HL-60 (cell line): ENCODE results near the gene SP100.

ENCODE experiments used
- CTCF ChIP-seq: IDR thresholded peaks from one replicate; pipeline ENCODE4 v1.5.1; 2011; ENCODE audit warnings: low read length, control low read depth, inconsistent platforms; ENCODE audit not compliant: insufficient read depth
- GABPA ChIP-seq: IDR thresholded peaks from 2 replicates; pipeline ENCODE4 v1.6.1; 2012; ENCODE audit warnings: low read depth
- POLR2AphosphoS5 ChIP-seq: IDR thresholded peaks from 2 replicates; pipeline ENCODE4 v1.6.1; 2012; ENCODE audit warnings: low read depth

DNA sequence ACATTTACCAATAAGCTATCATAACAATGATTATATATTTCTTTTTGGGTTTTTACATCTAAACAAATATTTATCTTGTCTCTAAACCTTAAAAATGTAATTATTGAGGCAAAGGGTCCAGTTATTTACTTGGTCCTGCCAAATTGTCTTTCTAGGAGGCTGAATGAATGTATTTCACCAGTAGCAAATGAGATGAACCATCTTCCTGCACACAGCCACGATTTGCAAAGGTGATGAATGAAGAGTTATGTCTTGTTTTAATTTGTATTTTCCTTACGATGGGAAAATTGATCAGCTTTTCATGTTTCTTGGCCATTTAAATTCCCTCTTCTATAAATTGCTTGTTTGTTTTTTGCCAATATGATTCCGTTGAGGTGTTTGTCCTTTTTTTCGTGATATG, 1.4 kb downstream of the SP100 start:
- TF ChIP-seq CTCF (no peak), POLR2AphosphoS5 (no peak), GABPA (no peak)
